Cerebellar cortex (tissue), 1 donor: ENCODE results near the gene THSD7B.

Experiments
- DNase-seq: peaks from one replicate; pipeline ENCODE4 v3.0.0-alpha.2; 2015; ENCODE audit warnings: low spot score

THSD7B gene

DNA sequence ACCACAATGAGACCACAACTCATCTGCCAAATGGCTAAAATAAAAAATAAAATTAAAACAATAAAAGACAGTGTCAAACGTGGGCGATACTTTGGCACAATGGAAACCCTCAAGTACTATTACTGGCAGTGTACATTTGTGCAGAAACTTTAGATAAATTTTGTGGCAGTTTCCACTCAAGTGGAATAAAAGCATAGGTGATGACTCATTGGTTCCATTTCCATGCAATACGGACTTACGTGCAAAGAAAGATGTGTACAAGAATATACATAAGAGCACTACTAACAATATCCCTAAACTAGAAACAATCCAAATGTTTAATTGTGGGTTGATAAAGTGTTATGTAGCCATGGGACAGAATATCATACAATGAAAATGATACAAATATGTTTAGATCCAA, 940.0 kb downstream of the THSD7B start:
- no peak for DNase-seq

DNA sequence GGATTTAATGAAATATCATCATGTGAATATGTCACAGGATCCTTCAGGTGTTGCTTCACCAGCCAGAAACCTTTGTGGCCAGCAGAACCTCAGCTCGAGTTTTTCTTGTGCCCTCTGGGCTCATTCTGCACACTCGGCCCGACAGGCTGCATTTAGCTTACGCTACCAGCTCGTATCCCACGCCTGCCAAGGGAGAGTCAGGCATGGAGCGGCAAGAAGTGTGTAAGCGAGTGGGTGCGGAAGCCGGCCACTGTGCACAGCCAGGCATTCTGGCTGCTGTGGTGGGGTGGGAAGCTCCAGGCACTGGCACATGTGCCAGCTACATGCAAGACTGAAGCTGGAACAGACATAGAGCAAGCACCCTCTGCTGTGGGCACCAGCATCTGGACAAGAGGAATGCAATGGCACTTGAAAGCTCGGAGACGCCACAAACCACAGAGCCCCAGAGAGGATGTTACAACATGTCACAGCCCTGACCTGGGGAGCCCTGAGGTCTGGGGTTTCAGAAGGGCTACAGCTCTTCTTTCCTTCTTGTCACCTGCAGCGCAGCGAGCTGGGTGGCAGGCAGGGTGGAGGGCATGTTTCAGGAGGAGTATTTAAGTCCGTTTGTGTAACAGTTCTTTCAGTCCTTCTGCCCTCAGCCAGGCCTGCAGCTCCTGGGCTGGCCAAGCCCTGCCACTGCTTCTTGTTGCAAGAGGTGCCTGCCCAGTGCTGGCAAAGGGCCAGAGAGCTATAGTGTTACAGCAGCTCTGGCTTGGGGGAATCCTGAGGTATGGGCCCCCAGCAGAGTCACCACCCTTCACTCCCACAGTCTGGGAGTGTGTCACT, 941.7 kb downstream of the THSD7B start:
- no peak for DNase-seq

GRCh38 chr2:137708311-137708710, 943.0 kb downstream of the THSD7B start:
- no peak for DNase-seq

DNA sequence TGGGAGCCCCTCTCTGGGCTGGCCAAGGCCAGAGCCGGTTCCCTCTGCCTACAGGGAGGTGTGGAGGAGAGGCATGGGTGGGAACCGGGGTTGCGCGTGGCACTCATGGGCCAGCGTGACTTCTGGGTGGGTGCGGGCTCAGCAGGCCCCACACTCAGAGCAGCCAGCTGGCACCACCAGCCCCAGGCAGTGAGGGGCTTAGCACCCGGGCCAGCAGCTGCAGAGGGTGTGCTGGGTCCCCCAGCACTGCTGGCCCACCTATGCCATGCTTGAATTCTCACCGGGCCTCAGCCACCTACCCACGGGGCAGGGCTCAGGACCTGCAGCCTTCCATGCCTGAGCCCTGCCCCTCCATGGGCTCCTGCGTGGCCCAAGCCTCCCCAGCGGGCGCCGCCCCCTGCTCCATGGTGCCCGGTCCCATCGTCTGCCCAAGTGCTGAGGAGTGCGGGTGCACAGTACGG, 950.4 kb downstream of the THSD7B start:
- no peak for DNase-seq

DNA sequence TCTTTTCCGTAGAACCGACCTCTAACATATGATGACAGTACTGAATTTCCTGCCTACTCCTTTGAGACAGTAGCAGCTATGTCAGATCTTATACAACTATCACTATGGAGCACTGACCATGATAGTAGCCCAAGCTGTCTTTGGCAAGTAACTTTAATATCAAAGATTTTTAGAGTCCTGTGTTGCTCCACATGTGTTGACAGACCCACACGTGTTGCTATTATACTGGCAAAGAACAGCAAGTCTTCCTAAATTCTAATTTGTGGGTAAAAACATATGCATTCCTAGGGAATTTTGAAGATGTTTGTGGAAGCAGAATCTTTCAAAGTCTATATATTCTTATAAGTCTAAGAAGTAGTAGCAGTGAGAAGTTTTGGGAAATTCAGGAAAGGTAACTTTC, 953.4 kb downstream of the THSD7B start:
- no peak for DNase-seq

- no peak for DNase-seq
These were observed 956.4 kb downstream of the THSD7B start for GRCh38 chr2:137721733-137722132.

- DNase-seq: no peak
These were observed 959.6 kb downstream of the THSD7B start for GRCh38 chr2:137724912-137725311.
